DOHH2 (cell line): Measurements from ENCODE around the gene KIAA1328.

ENCODE experiments used
- H3F3A ChIP-seq: fragments of 200-600 bp; sonication (generic), shearing (Covaris generic); 2 replicates; pipeline ENCODE4 v1.6.0; 2016; ENCODE audit warnings: antibody characterized with exemption, mild to moderate bottlenecking; ENCODE audit not compliant: control insufficient read depth, insufficient read depth
- H3K27ac ChIP-seq: fragments of 200-600 bp; sonication (generic); 2 replicates; pipeline ENCODE4 v1.5.1; 2014; ENCODE audit warnings: low read depth, mild to moderate bottlenecking, low read length, moderate library complexity
- H3K27me3 ChIP-seq: fragments of 200-600 bp; sonication (generic); 2 replicates; pipeline ENCODE4 v1.6.1; 2014; ENCODE audit warnings: mild to moderate bottlenecking, low read length, mixed read lengths; ENCODE audit not compliant: control insufficient read depth
- H3K36me3 ChIP-seq: fragments of 200-600 bp; sonication (generic); 2 replicates; pipeline ENCODE4 v1.6.1; 2014; ENCODE audit warnings: mild to moderate bottlenecking, low read length, moderate library complexity, mixed read lengths; ENCODE audit not compliant: control insufficient read depth
- H3K4me1 ChIP-seq: fragments of 200-600 bp; sonication (generic); 2 replicates; pipeline ENCODE4 v1.6.1; 2014; ENCODE audit warnings: mild to moderate bottlenecking, low read length, mixed read lengths; ENCODE audit not compliant: control insufficient read depth
- H3K4me2 ChIP-seq: fragments of 200-600 bp; sonication (generic); 2 replicates; pipeline ENCODE4 v1.6.0; 2014; ENCODE audit warnings: mild to moderate bottlenecking, low read length, moderate library complexity
- H3K4me3 ChIP-seq: fragments of 200-600 bp; sonication (generic); 2 replicates; pipeline ENCODE4 v1.5.1; 2014; ENCODE audit warnings: mild to moderate bottlenecking, low read length, mixed read lengths
- H3K79me2 ChIP-seq: fragments of 200-600 bp; sonication (generic); 2 replicates; pipeline ENCODE4 v1.6.1; 2014; ENCODE audit warnings: mild to moderate bottlenecking, low read length, mixed read lengths; ENCODE audit not compliant: control insufficient read depth
- H3K9me2 ChIP-seq: fragments of 200-600 bp; sonication (generic); replicated peaks from 2 replicates; pipeline ENCODE4 v1.6.1; 2014; ENCODE audit warnings: mild to moderate bottlenecking, low read length, mixed read lengths; ENCODE audit not compliant: control insufficient read depth
- H3K9me3 ChIP-seq: fragments of 200-600 bp; sonication (generic); 2 replicates; pipeline ENCODE4 v1.6.1; 2014; ENCODE audit warnings: antibody characterized with exemption, low read length, mixed read lengths; ENCODE audit not compliant: control insufficient read depth, insufficient read depth
- H4K20me1 ChIP-seq: fragments of 200-600 bp; sonication (generic); 2 replicates; pipeline ENCODE4 v1.6.0; 2014; ENCODE audit warnings: low read depth, mild to moderate bottlenecking, antibody characterized with exemption, low read length, moderate library complexity; ENCODE audit not compliant: control insufficient read depth, insufficient read depth
- CTCF ChIP-seq: fragments of 200-600 bp; sonication (generic); IDR thresholded peaks from one replicate; pipeline ENCODE4 v1.5.1; 2014; ENCODE audit warnings: antibody characterized with exemption, mild to moderate bottlenecking, low read depth, low read length; ENCODE audit not compliant: poor library complexity, severe bottlenecking
- EZH2phosphoT487 ChIP-seq: fragments of 200-600 bp; sonication (generic); IDR thresholded peaks from 2 replicates; pipeline ENCODE4 v1.6.1; 2017; ENCODE audit warnings: borderline replicate concordance, mild to moderate bottlenecking, antibody characterized with exemption, low read length, moderate library complexity, mixed read lengths

Gene KIAA1328

GRCh38 chr18:36889321-36889720, 60.4 kb downstream of the KIAA1328 start:
- TF ChIP-seq CTCF (no peak), EZH2phosphoT487 (no peak)
- Histone ChIP-seq H3K27ac (no peak overlapping the region), H3K4me2 (no peak overlapping the region)

GRCh38 chr18:36889742-36890141, 60.8 kb downstream of the KIAA1328 start:
- H4K20me1 ChIP-seq, result no peaks in the 10 kb centered on the region
- no peaks in the 10 kb centered on the region for H3K36me3 ChIP-seq
- no peaks in the 10 kb centered on the region for H3K9me3 ChIP-seq
- no peak overlapping the region for H3K27ac ChIP-seq
- no peak for TF ChIP-seq CTCF
- TF ChIP-seq EZH2phosphoT487, result no peak
- H3K79me2 ChIP-seq, result no peaks in the 10 kb centered on the region
- H3K4me3 ChIP-seq, result no peak overlapping the region
- no peaks in the 10 kb centered on the region for H3K27me3 ChIP-seq
- H3K9me2 ChIP-seq, result no peaks in the 10 kb centered on the region; the same call in 1 of the 2 replicates
- H3F3A ChIP-seq, result no peaks in the 10 kb centered on the region
- H3K4me1 ChIP-seq, result no peaks in the 10 kb centered on the region
- no peak overlapping the region for H3K4me2 ChIP-seq

More at GRCh38 chr18:36889321-36889720, 60.4 kb downstream of the KIAA1328 start:
- H3K27me3 ChIP-seq, result no peaks in the 10 kb centered on the region
- H4K20me1 ChIP-seq, result no peaks in the 10 kb centered on the region
- H3F3A ChIP-seq, result no peaks in the 10 kb centered on the region
- no peaks in the 10 kb centered on the region for H3K9me3 ChIP-seq
- no peaks in the 10 kb centered on the region for H3K4me1 ChIP-seq
- H3K9me2 ChIP-seq, result no peaks in the 10 kb centered on the region; the same call in 1 of the 2 replicates
- no peak overlapping the region for H3K4me3 ChIP-seq
- H3K36me3 ChIP-seq, result no peaks in the 10 kb centered on the region
- no peaks in the 10 kb centered on the region for H3K79me2 ChIP-seq

GRCh38 chr18:36890598-36890997, 61.7 kb downstream of the KIAA1328 start:
- Histone ChIP-seq H3K4me1 (no peaks in the 10 kb centered on the region), H3K4me2 (no peak overlapping the region), H4K20me1 (no peaks in the 10 kb centered on the region), H3K27ac (no peak overlapping the region), H3K36me3 (no peaks in the 10 kb centered on the region), H3F3A (no peaks in the 10 kb centered on the region), H3K9me3 (no peaks in the 10 kb centered on the region), H3K27me3 (no peaks in the 10 kb centered on the region), H3K9me2 (no peaks in the 10 kb centered on the region; the same call in 1 of the 2 replicates), H3K4me3 (no peak overlapping the region), H3K79me2 (no peaks in the 10 kb centered on the region)
- TF ChIP-seq EZH2phosphoT487, result no peak
- no peak for TF ChIP-seq CTCF
